Common myeloid progenitor, CD34-positive (primary cell): ENCODE results near the gene ARMC12. TPM values are rescaled to one million over a fixed set of nuclear protein-coding genes. Genes with fewer than 3 reads are reported as not detected.
A peak's percentile ranks its signal among the peaks of the same experiment; 100 is the strongest.
"Not testable (repeated sequence)": the region's sequence is repeated elsewhere in the genome, so short reads cannot be mapped to it uniquely, and the experiment has no call there.

Experiments used
- CTCF ChIA-PET: fragments of 350-600 bp; sonication (Branson Sonifier 250); formaldehyde crosslinking; loops from one replicate; lab custom pipeline; 2021; ENCODE audit warnings: antibody characterized with exemption; lab: Charles Lee
- POLR2A ChIA-PET: fragments of 350-600 bp; sonication (Branson Sonifier 250); formaldehyde crosslinking; loops from one replicate; lab custom pipeline; 2021; ENCODE audit warnings: antibody characterized with exemption; lab: Charles Lee
- DNase-seq, 3 donors: peaks; one replicate each; pipeline versions ENCODE4 v3.0.0 to v3.0.0-alpha.2; 2013
- H3K27ac ChIP-seq, 2 experiments: 1 replicate in 1 of 2; 2 replicates in 1 of 2; pipeline ENCODE4 v1.7.0; 2013; ENCODE audit warnings: inconsistent platforms in 2 of 2, low read length in 2 of 2, mild to moderate bottlenecking in 2 of 2, low read depth in 1 of 2, moderate library complexity in 1 of 2; ENCODE audit not compliant: severe bottlenecking in 2 of 2, insufficient read depth in 1 of 2, poor library complexity in 1 of 2
- H3K27me3 ChIP-seq, 5 experiments: replicated peaks in 2 of 5; 1 replicate in 3 of 5; 2 replicates in 2 of 5; pipeline versions ENCODE4 v1.6.1 to v1.7.0; 2013; ENCODE audit warnings: low read length in 4 of 5, mild to moderate bottlenecking in 2 of 5, moderate library complexity in 2 of 5, inconsistent platforms in 1 of 5; ENCODE audit not compliant: insufficient read depth in 5 of 5, control insufficient read depth in 4 of 5
- H3K36me3 ChIP-seq, 4 experiments: 1 replicate in 2 of 4; 2 replicates in 2 of 4; pipeline versions ENCODE4 v1.6.1 to v1.7.0; 2013; ENCODE audit warnings: low read length in 3 of 4, control low read depth in 1 of 4, mild to moderate bottlenecking in 1 of 4; ENCODE audit not compliant: control insufficient read depth in 4 of 4, insufficient read depth in 4 of 4
- H3K4me1 ChIP-seq, 4 experiments: 1 replicate in 3 of 4; 2 replicates in 1 of 4; pipeline versions ENCODE4 v1.6.1 to v1.7.1; 2013; ENCODE audit warnings: low read length in 3 of 4, mild to moderate bottlenecking in 3 of 4, control low read depth in 1 of 4, inconsistent platforms in 1 of 4, moderate library complexity in 1 of 4; ENCODE audit not compliant: control insufficient read depth in 4 of 4, insufficient read depth in 4 of 4; ENCODE audit errors: control extremely low read depth in 1 of 4
- H3K4me3 ChIP-seq, 7 experiments: 1 replicate in 4 of 7; 2 replicates in 3 of 7; pipeline versions ENCODE4 v1.5.1 to v1.7.0; 2013; ENCODE audit warnings: mild to moderate bottlenecking in 7 of 7, low read length in 6 of 7, moderate library complexity in 6 of 7, inconsistent platforms in 2 of 7, low read depth in 2 of 7, control low read depth in 1 of 7; ENCODE audit not compliant: insufficient read depth in 4 of 7, control insufficient read depth in 1 of 7; ENCODE audit errors: extremely low read depth in 1 of 7
- H3K9me3 ChIP-seq, 5 experiments: 1 replicate in 4 of 5; 2 replicates in 1 of 5; pipeline versions ENCODE4 v1.6.1 to v1.7.1; 2013; ENCODE audit warnings: low read length in 4 of 5, mild to moderate bottlenecking in 2 of 5, inconsistent platforms in 1 of 5, low read depth in 1 of 5, moderate library complexity in 1 of 5; ENCODE audit not compliant: control insufficient read depth in 4 of 5, insufficient read depth in 2 of 5; ENCODE audit errors: control extremely low read depth in 1 of 5
- WGBS: methylation state at CpG from one replicate; pipeline ENCODE4 v1.1.5; 2013; ENCODE audit not compliant: insufficient coverage; 5-methylcytosine and 5-hydroxymethylcytosine counted together
- polyA plus RNA-seq: library from polyadenylated mRNA; unstranded; fragments of 120-200 nt; gene quantifications from one replicate; pipeline ENCODE4 v1.2.1, GENCODE V29; 2013

Gene ARMC12
- polyA plus RNA-seq = 0.57 TPM

- Histone ChIP-seq H3K9me3 (no peaks in the 10 kb centered on the region), H3K36me3 (no peaks in the 10 kb centered on the region), H3K27me3 (no peaks in the 10 kb centered on the region), H3K27ac (no peak within 1 kb of the TSS), H3K4me3 (no peak within 1 kb of the TSS), H3K4me1 (peaks cover 10 to 48% (median 32%) of the 10 kb centered on the region in 4 experiments)
- DNase-seq = no peak
- ChIA-PET CTCF (interaction anchor here (0.6 to 7.5 kb wide), 39 partner anchors 9 to 441 kb away, joined by 3 to 102 read pairs (median 5); no protein-coding TSS in a partner anchor), POLR2A (interaction anchor here (0.5 to 1.4 kb wide), 3 partner anchors 18 to 208 kb away, joined by 3 to 5 read pairs (median 3); no protein-coding TSS in a partner anchor)
- 94% methylated on average over 9 of the region's 10 CpGs for WGBS
These were observed at the start of gene ARMC12 for GRCh38 chr6:35736982-35737412. ARMC12 (plus strand) TSS chr6:35737032; CDS start chr6:35737109, 77 bp downstream.

- H3K4me3 ChIP-seq = peak overlapping the region; percentile 80 to 99 (median 94)
- ChIA-PET POLR2A (no interaction called here), CTCF (interaction anchor here (0.6 to 8.2 kb wide), 8 partner anchors 9 to 164 kb away, joined by 3 to 73 read pairs (median 4); partner anchors contain the start of gene ARMC12)
- H3K4me1 ChIP-seq = peaks cover 4 to 38% (median 25%) of the 10 kb centered on the region in 4 experiments
- peak in 2 of 3 donors; percentile 46 to 56 for DNase-seq
- H3K9me3 ChIP-seq = no peaks in the 10 kb centered on the region
- H3K27me3 ChIP-seq = no peaks in the 10 kb centered on the region
- H3K36me3 ChIP-seq = peaks cover 0 to 11% (median 5%) of the 10 kb centered on the region in 4 experiments
- 0% methylated on average over 71 of the region's 100 CpGs for WGBS
- H3K27ac ChIP-seq = peak overlapping the region in 1 of 2 experiments; percentile 77
These were observed 48.9 kb upstream of the ARMC12 start for GRCh38 chr6:35687658-35688604.

- Histone ChIP-seq H3K9me3 (no peaks in the 10 kb centered on the region), H3K4me1 (peaks cover 4 to 38% (median 25%) of the 10 kb centered on the region in 4 experiments), H3K27ac (peak within 1 kb of the TSS in 1 of 2 experiments; percentile 77), H3K27me3 (no peaks in the 10 kb centered on the region), H3K36me3 (peaks cover 0 to 4% (median 2%) of the 10 kb centered on the region in 4 experiments), H3K4me3 (peak within 1 kb of the TSS; percentile 80 to 99 (median 94))
- DNase-seq = peak; percentile 88 to 91 (median 88)
- WGBS = under 1% methylated on average over 68 of the region's 80 CpGs
- ChIA-PET CTCF (interaction anchor here (1.3 kb wide), 1 partner anchor 8 kb away, joined by 3 read pairs; no protein-coding TSS in a partner anchor), POLR2A (no interaction called here)
These were observed 48.1 kb upstream of the ARMC12 start, which contains the start of gene FKBP5 for GRCh38 chr6:35688605-35689322. FKBP5 (minus strand) TSS chr6:35688915; CDS start chr6:35642824, 46,091 bp downstream.

- H3K4me1 ChIP-seq = peaks cover 4 to 37% (median 23%) of the 10 kb centered on the region in 4 experiments
- H3K9me3 ChIP-seq, H3K27ac ChIP-seq, H3K27me3 ChIP-seq, DNase-seq, H3K4me3 ChIP-seq, H3K36me3 ChIP-seq, POLR2A ChIA-PET: not testable (repeated sequence)
- WGBS = 99% methylated on average over 13 of the region's 16 CpGs
- CTCF ChIA-PET = interaction anchor here (0.6 to 1.6 kb wide), 8 partner anchors 9 to 1269 kb away, joined by 3 to 4 read pairs (median 3); partner anchors contain the start of gene ARMC12
These were observed 46.8 kb upstream of the ARMC12 start for GRCh38 chr6:35690006-35690405.

- Histone ChIP-seq H3K4me3 (no peak overlapping the region), H3K4me1 (peaks cover 4 to 34% (median 23%) of the 10 kb centered on the region in 4 experiments), H3K27me3 (no peaks in the 10 kb centered on the region), H3K27ac (no peak overlapping the region), H3K36me3 (no peaks in the 10 kb centered on the region), H3K9me3 (peaks cover 0 to 2% (median 0%) of the 10 kb centered on the region in 5 experiments)
- no peak for DNase-seq
- 95% methylated on average over 2 of the region's 9 CpGs for WGBS
- ChIA-PET CTCF (interaction anchor here (0.6 to 1.6 kb wide), 8 partner anchors 10 to 1269 kb away, joined by 3 to 4 read pairs (median 3); partner anchors contain the start of gene ARMC12), POLR2A (interaction anchor here (0.6 kb wide), 1 partner anchor 173 kb away, joined by 3 read pairs; no protein-coding TSS in a partner anchor)
These were observed 46.3 kb upstream of the ARMC12 start for GRCh38 chr6:35690484-35690883.

- DNase-seq = peak in 2 of 3 donors; percentile 46 to 56
These were observed 45.6 kb upstream of the ARMC12 start for GRCh38 chr6:35691027-35691824.

More at GRCh38 chr6:35691027-35691824, 45.6 kb upstream of the ARMC12 start:
- Histone ChIP-seq H3K4me3 (no peak overlapping the region), H3K27me3 (no peaks in the 10 kb centered on the region), H3K36me3 (no peaks in the 10 kb centered on the region), H3K27ac (no peak overlapping the region), H3K9me3 (peaks cover 0 to 2% (median 0%) of the 10 kb centered on the region in 5 experiments), H3K4me1 (peaks cover 4 to 28% (median 19%) of the 10 kb centered on the region in 4 experiments)
- CTCF ChIA-PET = interaction anchor here (1.0 to 1.6 kb wide), 5 partner anchors 13 to 92 kb away, joined by 3 to 4 read pairs (median 3); no protein-coding TSS in a partner anchor
- 62% methylated on average over 9 of the region's 10 CpGs for WGBS
- POLR2A ChIA-PET = interaction anchor here (0.6 kb wide), 1 partner anchor 174 kb away, joined by 3 read pairs; no protein-coding TSS in a partner anchor
